Measurements from ENCODE around the gene SMG6.

GRCh38 chr17:2295575-2295974 is 8.0 kb downstream of the SMG6 start:
- TF ChIP-seq CTCF (IDR thresholded peaks at IDR 0.05; ENCODE audit: insufficient read depth, low read length, poor library complexity, severe bottlenecking) (no peak), EZH2phosphoT487 (conservative IDR thresholded peaks at IDR 0.05; ENCODE audit: low read length) (no peak)
